Stimulated activated CD8-positive, alpha-beta memory T cell treated with anti-CD3 and anti-CD28 coated beads, Interleukin-4, amount 100 ng/mL, for 1 hour (primary cell): ENCODE results near the gene C19orf73.
"Not testable (repeated sequence)": the region's sequence is repeated elsewhere in the genome, so short reads cannot be mapped to it uniquely, and the experiment has no call there.

Experiments used
- DNase-seq, 2 donors: peaks; one replicate each; pipeline ENCODE4 v3.0.0-alpha.2; 2020; ENCODE audit warnings: low read depth in 2 of 2, low spot score in 1 of 2

The C19orf73 gene

GRCh38 chr19:49102303-49102702, 16.6 kb downstream of the C19orf73 start:
- no peak for DNase-seq

GRCh38 chr19:49101160-49101559, 17.8 kb downstream of the C19orf73 start:
- DNase-seq, result no peak

GRCh38 chr19:49098795-49099194, 20.1 kb downstream of the C19orf73 start:
- no peak for DNase-seq

GRCh38 chr19:49097453-49098288, 21.3 kb downstream of the C19orf73 start:
- peak; percentile 49 to 59 for DNase-seq

GRCh38 chr19:49094505-49095482, 24.1 kb downstream of the C19orf73 start:
- no peak for DNase-seq

- DNase-seq, result no peak
Measured at GRCh38 chr19:49092686-49093085, 26.3 kb downstream of the C19orf73 start.

- DNase-seq, result no peak
Measured at GRCh38 chr19:49091391-49092038, 27.4 kb downstream of the C19orf73 start.

- no peak for DNase-seq
Measured at GRCh38 chr19:49086296-49086695, 32.6 kb downstream of the C19orf73 start.

- DNase-seq, result no peak
Measured at GRCh38 chr19:49085868-49086232, 33.1 kb downstream of the C19orf73 start.

GRCh38 chr19:49085020-49085867, 33.7 kb downstream of the C19orf73 start, which contains the start of gene SNRNP70:
Gene SNRNP70 (plus strand): TSS chr19:49085451. CDS start chr19:49086415, 964 bp downstream.
- DNase-seq, result peak; percentile 93 to 98

- DNase-seq, result no peak
Measured at GRCh38 chr19:49084206-49085019, 34.5 kb downstream of the C19orf73 start.

GRCh38 chr19:49081273-49081672, 37.7 kb downstream of the C19orf73 start:
- no peak for DNase-seq

GRCh38 chr19:49080392-49080791, 38.6 kb downstream of the C19orf73 start:
- no peak for DNase-seq

GRCh38 chr19:49074869-49075268, 44.1 kb downstream of the C19orf73 start:
- not testable (repeated sequence) for DNase-seq

- DNase-seq, result no peak
Measured at GRCh38 chr19:49073514-49074378, 45.2 kb downstream of the C19orf73 start.

GRCh38 chr19:49071860-49072547, 46.9 kb downstream of the C19orf73 start:
- DNase-seq, result no peak

GRCh38 chr19:49070416-49070815, 48.5 kb downstream of the C19orf73 start:
- no peak for DNase-seq

GRCh38 chr19:49069026-49069425, 49.9 kb downstream of the C19orf73 start:
- DNase-seq, result no peak
